Glutamatergic neuron (in vitro differentiated cells): ENCODE data around the gene CLNS1A. TPM values are rescaled to one million over a fixed set of nuclear protein-coding genes. Genes with fewer than 3 reads are reported as not detected.

ENCODE experiments used
- DNase-seq: peaks from one replicate; pipeline ENCODE4 v3.0.0; 2022
- H3K27ac Mint-ChIP-seq: one replicate; pipeline ENCODE4 v1.8.0; 2020; ENCODE audit warnings: mild to moderate bottlenecking, mixed read lengths, inconsistent platforms; ENCODE audit not compliant: unreplicated experiment
- H3K27me3 Mint-ChIP-seq: one replicate; pipeline ENCODE4 v1.8.0; 2020; ENCODE audit warnings: mild to moderate bottlenecking, moderate library complexity, mixed read lengths, inconsistent platforms; ENCODE audit not compliant: unreplicated experiment
- H3K36me3 Mint-ChIP-seq: one replicate; pipeline ENCODE4 v1.8.0; 2020; ENCODE audit warnings: mild to moderate bottlenecking, mixed read lengths, inconsistent platforms; ENCODE audit not compliant: unreplicated experiment
- H3K4me1 Mint-ChIP-seq: one replicate; pipeline ENCODE4 v1.8.0; 2020; ENCODE audit warnings: mild to moderate bottlenecking, low read depth, mixed read lengths, inconsistent platforms; ENCODE audit not compliant: unreplicated experiment
- H3K4me3 Mint-ChIP-seq: one replicate; pipeline ENCODE4 v1.8.0; 2020; ENCODE audit warnings: mild to moderate bottlenecking, mixed read lengths, inconsistent platforms; ENCODE audit not compliant: unreplicated experiment
- H3K9me3 Mint-ChIP-seq: one replicate; pipeline ENCODE4 v1.8.0; 2020; ENCODE audit warnings: mild to moderate bottlenecking, moderate library complexity, mixed read lengths, inconsistent platforms; ENCODE audit not compliant: unreplicated experiment
- CTCF ChIP-seq: fragments of 200-600 bp; sonication (generic); IDR thresholded peaks from one replicate; pipeline ENCODE4 v1.5.0; 2021; ENCODE audit not compliant: partially characterized antibody, unreplicated experiment
- total RNA-seq: library from RNA; stranded (reverse); fragmentation: NEBNext Ultra II Directional; extraction: Animal tissue kit (Norgen Biotek cat#: 25700); gene quantifications from one replicate; pipeline ENCODE4 v1.2.1, GENCODE V29; 2021; ENCODE audit not compliant: unreplicated experiment

CLNS1A gene
- total RNA-seq, 1 donor from 2014 or later = 75.5 TPM

DNA sequence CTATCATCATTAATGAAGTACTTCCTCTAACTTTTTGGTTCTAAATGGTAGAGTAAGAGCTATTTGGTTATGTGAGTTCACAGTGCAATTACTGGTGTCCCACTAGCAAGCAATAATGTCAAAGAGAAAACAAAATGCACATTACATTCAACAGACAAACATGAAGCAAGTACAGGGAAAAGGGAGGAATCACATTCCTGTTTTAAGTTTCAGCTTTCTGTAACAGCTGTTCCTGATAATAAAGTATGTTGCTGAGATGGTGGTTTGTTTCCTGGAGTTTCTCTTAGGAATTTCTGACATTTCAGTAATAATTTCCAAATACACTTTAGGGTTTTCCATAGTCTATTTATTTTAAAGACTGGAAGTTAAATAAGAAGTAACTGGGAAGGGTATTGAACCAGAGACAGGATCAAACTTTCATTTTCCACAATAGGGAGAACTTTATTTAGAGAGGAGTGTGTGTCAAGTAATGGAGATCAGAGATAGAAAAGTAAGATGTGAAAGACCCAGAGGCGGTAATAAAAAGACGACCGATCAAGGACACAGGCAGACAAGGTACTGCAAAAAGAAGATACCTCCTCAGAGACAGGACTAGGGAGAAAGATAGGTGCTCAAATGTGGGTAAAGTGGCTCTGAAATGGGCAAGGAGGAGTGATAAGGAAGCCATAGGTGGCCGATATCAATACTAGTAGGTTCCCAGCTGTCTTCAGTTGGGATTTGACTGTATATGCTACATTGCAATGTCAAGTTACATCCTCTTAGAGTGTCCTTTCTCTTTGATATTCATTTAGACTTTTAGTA lies 20.8 kb upstream of the CLNS1A start:
- Mint-ChIP-seq H3K36me3 (no peaks in the 10 kb centered on the region), H3K27me3 (no peaks in the 10 kb centered on the region), H3K4me1 (no peaks in the 10 kb centered on the region), H3K4me3 (no peak overlapping the region), H3K27ac (no peak overlapping the region), H3K9me3 (no peaks in the 10 kb centered on the region)
- no peak for DNase-seq
- TF ChIP-seq CTCF = no peak

- Mint-ChIP-seq H3K36me3 (no peaks in the 10 kb centered on the region), H3K4me1 (no peaks in the 10 kb centered on the region), H3K4me3 (no peak overlapping the region), H3K27me3 (no peaks in the 10 kb centered on the region), H3K9me3 (no peaks in the 10 kb centered on the region), H3K27ac (no peak overlapping the region)
- DNase-seq = no peak
- no peak for TF ChIP-seq CTCF
Measured at GRCh38 chr11:77656362-77656761, 18.8 kb upstream of the CLNS1A start.

DNA sequence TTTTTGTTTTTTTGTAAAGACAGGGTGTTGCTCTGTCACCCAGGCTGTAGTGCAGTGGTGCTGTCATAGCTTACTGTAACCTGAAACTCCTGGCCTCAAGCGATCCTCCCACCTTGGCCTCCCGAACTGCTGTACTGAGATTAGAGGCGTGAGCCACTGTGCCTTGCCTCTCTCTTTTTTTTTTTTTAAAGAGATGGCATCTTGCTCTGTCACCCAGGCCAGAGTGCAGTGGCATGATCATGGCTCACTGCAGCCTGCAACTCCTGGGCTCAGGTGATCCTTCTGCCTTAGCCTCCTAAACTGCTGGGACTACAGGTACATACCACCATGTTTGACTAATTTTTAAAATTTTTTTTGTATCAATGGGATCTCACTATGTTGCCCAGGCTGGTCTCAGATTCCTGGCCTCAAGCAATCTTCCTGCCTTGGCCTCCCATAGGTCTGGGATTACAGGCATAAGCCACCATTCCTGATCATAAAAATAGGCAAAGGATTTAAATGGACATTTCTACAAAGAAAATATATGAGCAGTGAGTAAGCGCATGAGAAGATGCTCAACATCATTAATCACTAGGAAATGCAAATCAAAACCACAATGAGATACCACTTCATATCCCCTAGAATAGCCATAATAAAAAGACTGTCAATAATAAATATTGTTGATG lies 17.3 kb upstream of the CLNS1A start:
- Mint-ChIP-seq H3K27me3 (no peaks in the 10 kb centered on the region), H3K27ac (no peak overlapping the region), H3K4me3 (no peak overlapping the region), H3K36me3 (no peaks in the 10 kb centered on the region), H3K9me3 (no peaks in the 10 kb centered on the region), H3K4me1 (no peaks in the 10 kb centered on the region)
- DNase-seq = no peak
- TF ChIP-seq CTCF = no peak

GRCh38 chr11:77650123-77650522 lies 12.5 kb upstream of the CLNS1A start:
- Mint-ChIP-seq H3K4me3 (no peak overlapping the region), H3K36me3 (no peaks in the 10 kb centered on the region), H3K4me1 (no peaks in the 10 kb centered on the region), H3K27ac (no peak overlapping the region), H3K9me3 (no peaks in the 10 kb centered on the region), H3K27me3 (no peaks in the 10 kb centered on the region)
- TF ChIP-seq CTCF = no peak
- no peak for DNase-seq

DNA sequence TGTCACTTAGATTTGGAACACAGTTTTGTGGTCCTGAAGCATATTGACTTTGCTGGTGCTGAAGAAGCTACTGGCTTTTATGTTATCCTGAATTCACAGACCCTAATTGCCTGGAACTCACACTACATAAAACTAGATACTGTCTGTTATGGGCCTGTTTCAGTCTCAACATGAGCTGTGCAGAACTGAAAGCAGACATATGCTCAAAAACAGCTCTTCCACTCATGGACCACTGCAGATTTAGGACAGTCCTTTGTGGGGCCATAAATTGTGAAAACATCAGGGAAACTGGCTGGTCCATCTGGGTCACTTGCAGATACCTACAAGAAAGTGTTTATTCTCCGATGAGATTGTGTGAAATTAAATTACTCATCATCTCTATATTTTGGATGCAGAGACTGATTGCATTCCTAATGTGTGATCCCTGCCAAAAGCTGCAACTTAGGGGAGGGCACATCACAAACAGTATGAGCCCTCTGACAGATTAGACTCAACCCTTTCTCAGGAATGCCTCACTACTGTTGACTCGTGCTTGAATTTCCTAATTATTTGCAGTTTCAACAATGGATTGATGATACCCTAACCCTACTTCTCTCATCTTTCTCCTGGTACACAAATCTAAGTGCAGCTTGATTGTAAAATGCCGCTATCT lies 10.2 kb upstream of the CLNS1A start:
- Mint-ChIP-seq H3K36me3 (no peaks in the 10 kb centered on the region), H3K9me3 (no peaks in the 10 kb centered on the region), H3K27ac (no peak overlapping the region), H3K4me3 (no peak overlapping the region), H3K4me1 (no peaks in the 10 kb centered on the region), H3K27me3 (no peaks in the 10 kb centered on the region)
- no peak for DNase-seq
- no peak for TF ChIP-seq CTCF
